ENCODE results near the gene S100P.
"Not testable (repeated sequence)": the region's sequence is repeated elsewhere in the genome, so short reads cannot be mapped to it uniquely, and the experiment has no call there.

The S100P gene

DNA sequence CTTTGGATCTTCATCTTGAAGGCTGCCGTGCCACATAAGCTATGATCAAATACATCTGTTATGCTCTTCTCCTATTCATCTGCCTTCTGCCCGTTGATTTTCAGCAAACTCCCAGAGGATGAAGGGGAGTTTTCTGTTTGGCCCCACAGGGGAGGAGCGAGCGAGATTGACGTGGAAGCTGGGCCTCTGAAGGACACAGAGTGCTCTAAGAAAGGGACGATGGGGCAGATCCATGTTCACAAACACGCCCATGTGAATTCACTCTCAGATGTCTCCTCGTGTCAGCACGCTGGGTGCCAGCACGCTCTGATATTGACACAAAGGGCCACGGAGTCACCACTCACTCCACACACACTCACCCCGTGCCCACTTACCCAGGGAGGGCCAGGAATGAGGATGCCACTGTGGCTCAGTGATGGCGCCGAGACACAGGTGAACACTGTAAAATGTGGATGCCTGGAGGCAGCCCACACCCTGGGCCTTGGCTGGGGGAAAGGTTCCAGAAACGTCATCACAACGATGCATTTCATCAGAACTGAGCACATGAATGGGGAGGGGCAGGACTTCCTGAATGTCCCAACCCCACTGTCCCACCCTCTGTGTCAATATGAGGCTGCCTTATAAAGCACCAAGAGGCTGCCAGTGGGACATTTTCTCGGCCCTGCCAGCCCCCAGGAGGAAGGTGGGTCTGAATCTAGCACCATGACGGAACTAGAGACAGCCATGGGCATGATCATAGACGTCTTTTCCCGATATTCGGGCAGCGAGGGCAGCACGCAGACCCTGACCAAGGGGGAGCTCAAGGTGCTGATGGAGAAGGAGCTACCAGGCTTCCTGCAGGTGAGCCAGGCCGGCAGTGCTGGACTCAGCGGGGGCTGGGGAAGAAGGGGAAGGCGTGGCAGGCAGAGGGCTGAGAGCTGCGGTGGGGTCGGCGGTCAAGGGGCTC, at the start of gene S100P:
Gene S100P, plus strand, starts transcription at position 648 of the 946 bp plus-strand sequence. Its CDS starts 55 bp downstream, at position 703.
- no peak for DNase-seq (ENCODE audit: low read depth)

GRCh38 chr4:6644792-6645530, 48.7 kb upstream of the S100P start:
- DNase-seq (ENCODE audit: low read depth), result no peak

DNA sequence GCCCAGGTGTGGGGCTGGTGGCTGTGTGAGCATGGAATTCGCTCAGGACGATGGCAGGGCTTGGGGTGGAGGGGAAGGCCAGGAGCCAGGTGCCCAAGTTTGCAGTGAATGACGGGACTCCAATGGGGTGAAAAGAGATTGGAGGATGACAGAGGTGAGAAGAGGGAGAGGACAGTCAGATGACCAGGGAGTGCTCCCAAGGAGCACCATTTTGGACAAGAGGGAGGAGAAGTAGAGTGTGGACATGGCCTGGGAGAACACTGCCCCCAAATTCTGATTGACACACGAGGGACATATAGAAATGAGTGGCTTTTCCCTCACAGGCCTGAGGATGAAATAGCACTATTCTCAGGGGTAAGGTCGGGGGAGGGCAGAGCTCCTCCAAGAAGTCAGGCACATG, 46.5 kb upstream of the S100P start:
- DNase-seq (ENCODE audit: low read depth), result no peak

- no peak for DNase-seq (ENCODE audit: low read depth)
These were observed 46.0 kb upstream of the S100P start for GRCh38 chr4:6647582-6648230.

DNA sequence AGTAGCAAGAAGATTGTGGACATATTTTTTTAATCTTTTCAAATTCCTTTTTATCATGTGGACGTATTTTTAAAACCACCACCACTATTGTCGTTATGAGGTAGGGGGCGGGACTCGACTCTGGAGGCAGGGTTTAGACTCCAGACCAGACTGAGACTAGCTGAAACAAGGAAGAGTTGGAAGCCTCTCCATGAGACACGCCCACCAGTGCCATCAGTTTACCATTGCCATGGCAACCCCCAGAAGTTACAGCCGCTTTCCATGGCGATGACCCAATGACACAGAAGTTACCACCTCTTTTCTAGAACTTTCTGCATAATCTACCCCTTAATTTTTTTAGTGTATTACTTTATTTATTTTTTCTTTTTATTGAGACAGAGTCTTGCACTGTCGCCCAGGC, 44.5 kb upstream of the S100P start:
- DNase-seq (ENCODE audit: low read depth), result no peak

DNA sequence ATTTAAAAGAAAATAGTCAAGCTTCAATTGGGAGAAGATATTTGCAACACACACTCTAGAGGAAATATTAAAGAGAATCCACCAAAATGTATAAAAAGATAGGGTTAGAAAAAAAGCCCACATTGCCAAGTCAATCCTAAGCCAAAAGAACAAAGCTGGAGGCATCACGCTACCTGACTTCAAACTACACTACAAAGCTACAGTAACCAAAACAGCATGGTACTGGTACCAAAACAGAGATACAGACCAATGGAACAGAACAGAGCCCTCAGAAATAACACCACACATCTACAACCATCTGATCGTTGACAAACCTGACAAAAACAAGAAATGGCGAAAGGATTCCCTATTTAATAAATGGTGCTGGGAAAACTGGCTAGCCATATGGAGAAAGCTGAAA, 39.5 kb upstream of the S100P start:
- not testable (repeated sequence) for DNase-seq (ENCODE audit: low read depth)

- not testable (repeated sequence) for DNase-seq (ENCODE audit: low read depth)
These were observed 38.4 kb upstream of the S100P start for GRCh38 chr4:6655291-6655690.

GRCh38 chr4:6655924-6656323, 37.8 kb upstream of the S100P start:
- DNase-seq (ENCODE audit: low read depth), result no peak

GRCh38 chr4:6657242-6658208, 36.2 kb upstream of the S100P start:
- DNase-seq (ENCODE audit: low read depth), result no peak

- no peak for DNase-seq (ENCODE audit: low read depth)
These were observed 35.5 kb upstream of the S100P start for GRCh38 chr4:6658209-6658595.

DNA sequence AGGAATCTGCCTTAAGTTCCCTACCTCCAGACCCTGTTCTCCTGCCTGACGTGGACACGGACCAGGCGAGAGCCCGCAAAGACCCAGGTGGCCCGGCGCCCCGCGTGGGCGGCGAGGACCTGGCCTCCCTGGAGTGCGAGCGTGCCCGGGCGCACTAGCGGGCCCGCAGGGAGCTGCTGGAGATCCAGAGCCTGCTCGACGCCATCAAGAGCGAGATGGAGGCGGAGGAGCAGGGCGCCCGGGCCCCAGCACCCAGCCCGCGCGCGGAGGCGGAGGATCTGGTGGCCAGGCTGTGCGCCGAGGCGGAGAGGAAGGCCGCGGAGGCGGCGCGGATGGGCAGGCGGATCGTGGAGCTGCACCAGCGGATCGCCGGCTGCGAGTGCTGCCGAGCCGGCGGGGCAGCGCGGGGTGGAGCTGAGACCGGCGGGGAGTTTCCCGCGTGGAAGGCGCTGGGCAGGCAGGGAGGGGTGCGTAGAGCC, 35.0 kb upstream of the S100P start:
- no peak for DNase-seq (ENCODE audit: low read depth)

GRCh38 chr4:6659897-6660296, 33.8 kb upstream of the S100P start:
- no peak for DNase-seq (ENCODE audit: low read depth)

DNA sequence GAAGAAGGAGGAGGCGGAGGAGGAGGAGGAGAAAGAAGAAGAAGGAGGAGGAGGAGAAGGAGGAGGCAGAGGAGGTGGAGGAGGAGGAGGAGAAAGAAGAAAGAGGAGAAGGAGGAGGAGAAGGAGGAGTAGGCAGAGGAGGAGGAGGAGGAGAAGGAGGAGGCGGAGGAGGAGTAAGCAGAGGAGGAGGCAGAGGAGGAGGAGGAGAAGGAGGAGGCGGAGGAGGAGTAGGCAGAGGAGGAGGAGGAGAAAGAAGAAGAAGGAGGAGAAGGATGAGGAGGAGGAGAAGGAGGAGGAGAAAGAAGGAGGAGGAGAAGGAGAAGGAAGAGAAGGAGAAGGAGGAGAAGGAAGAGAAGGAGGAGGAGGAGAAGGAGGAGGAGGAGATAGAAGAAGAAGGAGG, 33.2 kb upstream of the S100P start:
- no peak for DNase-seq (ENCODE audit: low read depth)

- no peak for DNase-seq (ENCODE audit: low read depth)
These were observed 31.1 kb upstream of the S100P start for GRCh38 chr4:6662591-6662990.

GRCh38 chr4:6663596-6664393, 29.9 kb upstream of the S100P start:
- DNase-seq (ENCODE audit: low read depth), result no peak

DNA sequence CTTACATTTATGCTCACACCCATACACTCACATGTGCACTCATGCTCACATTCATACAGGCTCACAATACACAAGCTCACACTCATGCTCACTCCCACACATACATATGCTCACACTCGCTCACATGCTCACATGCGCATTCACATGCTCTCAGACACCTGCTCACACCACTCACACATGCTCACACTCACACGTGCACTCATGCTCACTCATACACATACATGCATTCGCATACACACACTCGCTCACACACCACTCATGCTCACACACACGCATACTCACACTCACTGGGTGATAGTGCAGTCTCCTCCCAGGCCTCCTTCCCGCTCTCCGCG, 28.4 kb upstream of the S100P start:
- no peak for DNase-seq (ENCODE audit: low read depth)

DNA sequence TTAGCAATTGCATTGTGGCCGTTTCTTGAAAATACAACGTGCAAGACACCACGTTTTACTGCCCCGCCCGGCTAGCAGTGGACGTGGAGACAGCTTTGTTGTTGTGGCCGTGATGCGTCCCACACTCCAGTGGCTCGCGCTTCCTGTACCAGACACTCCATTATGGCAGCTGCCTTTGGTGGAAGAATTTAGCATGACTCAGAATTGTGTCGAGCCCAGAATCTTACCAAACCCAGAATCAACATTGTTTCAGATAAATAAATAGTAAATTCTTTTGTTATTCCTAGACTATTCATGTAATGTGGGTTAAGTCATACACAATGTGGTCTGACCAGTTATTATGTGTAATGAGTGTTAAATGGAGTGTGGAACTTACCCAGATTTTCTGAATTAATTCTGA, 25.3 kb upstream of the S100P start:
- no peak for DNase-seq (ENCODE audit: low read depth)

GRCh38 chr4:6671648-6672047, 22.0 kb upstream of the S100P start:
- no peak for DNase-seq (ENCODE audit: low read depth)

DNA sequence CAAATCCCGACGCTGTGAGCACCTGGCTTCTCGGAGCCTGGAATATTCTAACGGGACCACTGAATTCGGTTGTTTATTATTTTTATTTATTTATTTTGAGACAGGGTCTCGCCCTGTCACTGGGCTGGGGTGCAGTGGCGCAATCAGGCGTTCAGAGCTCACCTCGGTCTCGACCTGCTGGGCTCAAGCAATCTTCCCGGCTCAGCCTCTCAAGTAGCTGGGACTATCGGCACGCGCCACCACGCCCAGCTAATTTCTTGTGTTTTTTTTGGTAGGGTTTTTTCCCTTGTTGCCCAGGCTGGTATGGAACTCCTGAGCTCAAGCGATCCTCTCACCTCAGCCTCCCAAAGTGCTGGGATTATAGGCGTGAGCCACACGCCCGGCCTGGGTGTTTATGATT, 21.5 kb upstream of the S100P start:
- no peak for DNase-seq (ENCODE audit: low read depth)

DNA sequence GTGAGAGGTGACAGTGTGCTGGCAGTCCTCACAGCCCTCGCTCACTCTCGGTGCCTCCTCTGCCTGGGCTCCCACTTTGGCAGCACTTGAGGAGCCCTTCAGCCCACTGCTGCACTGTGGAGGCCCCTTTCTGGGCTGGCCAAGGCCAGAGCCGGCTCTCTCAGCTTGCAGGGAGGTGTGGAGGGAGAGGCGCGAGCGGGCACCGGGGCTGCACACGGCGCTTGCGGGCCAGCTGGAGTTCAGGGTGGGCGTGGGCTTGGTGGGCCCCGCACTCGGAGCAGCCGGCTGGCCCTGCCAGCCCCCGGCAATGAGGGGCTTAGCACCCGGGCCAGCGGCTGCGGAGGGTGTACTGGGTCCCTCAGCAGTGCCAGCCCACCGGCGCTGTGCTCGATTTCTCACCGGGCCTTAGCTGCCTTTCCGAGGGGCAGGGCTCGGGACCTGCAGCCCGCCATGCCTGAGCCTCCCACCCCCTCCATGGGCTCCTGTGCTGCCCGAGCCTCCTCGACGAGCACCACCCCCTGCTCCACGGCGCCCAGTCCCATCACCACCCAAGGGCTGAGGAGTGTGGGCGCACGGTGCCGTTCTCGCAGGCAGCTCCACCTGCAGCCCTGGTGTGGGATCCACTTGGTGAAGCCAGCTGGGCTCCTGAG, 21.0 kb upstream of the S100P start:
- DNase-seq (ENCODE audit: low read depth), result not testable (repeated sequence)

Measured in GM04504 (cell line).